ENCODE data around the gene CRISPLD2.

The CRISPLD2 gene

DNA sequence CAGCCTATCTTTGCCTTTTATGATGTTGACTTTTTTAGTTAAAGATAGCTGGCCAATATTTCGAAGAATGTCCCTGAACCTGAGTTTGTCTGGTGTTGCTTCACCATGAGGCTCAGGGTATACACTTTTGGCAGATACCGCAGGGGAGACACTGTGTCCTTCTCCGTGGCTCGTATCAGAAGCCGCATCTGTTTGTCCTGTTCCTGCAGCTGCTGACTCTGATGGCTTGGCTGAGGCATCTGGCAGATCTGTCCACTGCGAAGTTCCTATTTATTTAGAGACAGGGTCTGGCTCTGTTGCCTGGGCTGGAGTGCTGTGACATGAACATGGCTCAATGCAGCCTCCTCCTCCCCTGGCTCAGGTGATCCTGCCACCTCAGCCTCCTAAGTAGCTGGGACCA lies 93.5 kb downstream of the CRISPLD2 start:
- no peak for DNase-seq (ENCODE audit: low read depth in 2 of 2)

DNA sequence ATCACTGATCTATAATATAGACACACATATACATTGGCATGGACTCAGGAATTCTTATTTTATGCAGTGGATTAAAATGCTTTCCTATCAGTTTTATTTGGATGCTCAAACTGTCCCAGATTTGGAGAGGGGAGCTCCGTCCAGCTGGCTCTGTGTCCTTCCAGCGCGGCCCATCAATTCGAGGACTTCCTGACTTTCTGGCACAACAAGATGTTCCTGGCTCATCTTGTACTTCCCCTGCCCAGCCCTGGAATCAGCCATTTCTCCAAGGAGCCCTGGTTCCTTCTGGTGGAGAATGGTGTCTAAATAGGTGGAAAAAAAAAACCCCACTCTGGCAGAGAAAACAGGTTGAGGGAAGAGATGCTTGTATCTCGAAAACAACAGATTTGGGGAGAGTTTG lies 94.5 kb downstream of the CRISPLD2 start:
- DNase-seq (ENCODE audit: low read depth in 2 of 2), result no peak

DNA sequence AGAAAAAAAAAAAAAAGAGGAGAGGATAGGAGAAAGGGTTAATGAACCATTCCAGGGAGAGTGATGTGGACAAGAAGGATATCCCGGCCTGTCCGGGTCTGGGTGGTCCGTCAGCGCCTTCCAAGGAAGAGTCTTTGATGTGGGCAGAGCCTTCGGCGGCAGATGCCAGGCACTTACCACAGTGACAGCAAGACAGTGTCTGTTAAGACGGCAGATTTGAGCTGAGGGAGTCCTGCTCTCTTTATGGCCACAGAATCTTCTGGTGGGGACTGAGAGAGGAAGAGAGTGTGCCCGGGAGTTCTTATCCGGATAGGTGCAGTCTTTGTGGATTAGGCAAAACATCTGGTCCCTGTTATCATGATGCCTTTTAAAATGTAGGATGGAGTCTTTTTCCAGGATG lies 96.4 kb downstream of the CRISPLD2 start:
- no peak for DNase-seq (ENCODE audit: low read depth in 2 of 2)

DNA sequence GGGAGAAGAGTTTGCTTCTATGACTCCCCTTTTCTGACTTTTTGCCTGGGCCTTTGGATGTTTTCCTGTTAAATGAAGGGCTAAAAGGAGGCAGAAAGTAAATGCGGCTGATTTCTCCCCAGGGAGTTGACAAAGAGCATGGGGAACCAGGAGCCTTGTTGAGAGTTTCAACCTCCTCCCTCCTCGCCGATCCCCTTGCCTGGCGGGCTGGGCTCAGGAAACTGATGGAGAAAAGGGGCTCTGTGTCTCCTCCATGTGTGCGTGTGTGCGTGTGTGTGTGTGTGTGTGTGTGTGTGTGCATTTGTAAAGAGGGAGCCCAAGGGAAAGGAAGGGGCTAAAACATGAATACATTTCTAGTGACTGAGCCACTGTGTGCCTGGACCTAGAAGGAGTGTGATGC lies 97.1 kb downstream of the CRISPLD2 start:
- no peak for DNase-seq (ENCODE audit: low read depth in 2 of 2)

DNA sequence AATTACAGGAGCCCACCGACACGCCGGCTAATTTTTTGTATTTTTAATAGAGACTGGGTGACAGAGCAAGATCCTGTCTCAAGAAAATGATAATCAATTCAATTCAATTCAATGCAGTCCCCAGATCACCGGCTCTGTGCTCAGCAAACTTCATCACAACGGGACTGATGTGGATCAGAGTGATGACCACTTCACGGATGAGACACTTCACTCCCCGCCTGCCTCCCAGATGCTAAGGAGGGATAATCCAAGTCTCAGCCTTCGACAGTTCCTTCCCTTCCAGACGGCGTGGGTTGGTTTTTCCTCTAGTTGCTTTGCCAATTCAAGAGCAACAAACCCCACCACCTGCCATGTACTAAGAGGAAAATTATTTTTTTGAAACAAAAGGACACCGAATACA lies 97.7 kb downstream of the CRISPLD2 start:
- no peak for DNase-seq (ENCODE audit: low read depth in 2 of 2)

DNA sequence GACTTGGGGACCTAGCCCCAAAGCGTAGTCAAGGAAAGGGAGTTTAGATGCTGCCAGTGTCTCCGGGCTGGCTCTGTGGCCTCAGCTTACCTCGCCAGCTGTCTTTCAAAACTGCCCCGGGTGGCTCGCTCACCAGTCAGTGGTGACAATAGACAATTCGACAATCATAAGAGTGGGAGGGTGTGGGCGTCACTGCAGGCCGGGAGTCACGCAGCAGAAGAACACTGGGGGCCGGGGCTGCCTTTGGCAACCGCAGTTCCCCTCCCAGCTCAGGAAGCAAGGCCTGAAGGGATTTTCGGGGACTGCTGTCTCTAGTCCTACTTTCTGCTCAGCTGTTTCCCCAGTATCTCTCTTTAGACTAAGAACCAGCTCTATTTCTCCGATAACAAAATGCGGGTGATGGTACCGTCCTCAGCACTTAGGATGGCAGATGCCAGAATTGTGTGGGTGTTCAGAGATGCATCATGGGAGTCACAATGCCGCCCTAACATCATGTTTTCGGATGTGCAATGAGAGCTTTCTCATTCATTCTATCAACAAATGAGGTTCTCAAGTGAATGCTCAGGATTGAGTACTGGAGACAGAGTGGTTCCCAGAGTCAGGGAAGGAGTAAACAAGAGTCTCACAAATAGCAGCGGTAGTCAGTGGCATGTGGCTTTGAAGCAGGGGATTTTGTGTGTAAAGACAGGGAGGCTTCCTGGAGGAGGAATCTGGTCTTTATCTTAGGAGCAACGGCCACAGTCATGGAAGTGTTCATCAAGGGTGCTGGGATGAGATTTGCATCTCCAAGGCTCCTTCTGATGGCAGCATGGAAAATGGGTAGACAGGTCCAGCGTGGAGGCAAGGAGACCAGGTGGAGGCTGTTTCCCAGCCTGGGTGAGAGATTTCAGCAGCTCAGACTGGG lies 98.5 kb downstream of the CRISPLD2 start:
- DNase-seq (ENCODE audit: low read depth in 2 of 2), result no peak

DNA sequence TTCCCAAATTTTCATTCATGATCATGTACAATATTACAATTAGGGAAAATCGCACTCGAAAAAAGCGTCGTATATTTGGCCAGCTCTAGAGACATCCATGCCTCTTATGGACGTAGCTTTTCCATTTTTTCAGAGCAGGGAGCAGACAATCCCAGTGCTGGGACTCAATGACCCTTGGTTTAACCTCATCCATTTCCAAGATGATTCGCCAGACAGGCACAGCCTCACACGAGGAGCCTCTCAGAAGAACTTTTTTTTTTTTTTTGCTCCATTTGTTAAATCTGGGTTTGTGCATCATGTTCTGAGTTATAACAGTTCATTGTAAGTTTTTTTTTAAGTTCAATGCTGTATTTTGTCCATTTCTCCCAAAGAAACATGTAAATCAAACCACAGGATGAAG lies 99.5 kb downstream of the CRISPLD2 start:
- no peak for DNase-seq (ENCODE audit: low read depth in 2 of 2)

DNA sequence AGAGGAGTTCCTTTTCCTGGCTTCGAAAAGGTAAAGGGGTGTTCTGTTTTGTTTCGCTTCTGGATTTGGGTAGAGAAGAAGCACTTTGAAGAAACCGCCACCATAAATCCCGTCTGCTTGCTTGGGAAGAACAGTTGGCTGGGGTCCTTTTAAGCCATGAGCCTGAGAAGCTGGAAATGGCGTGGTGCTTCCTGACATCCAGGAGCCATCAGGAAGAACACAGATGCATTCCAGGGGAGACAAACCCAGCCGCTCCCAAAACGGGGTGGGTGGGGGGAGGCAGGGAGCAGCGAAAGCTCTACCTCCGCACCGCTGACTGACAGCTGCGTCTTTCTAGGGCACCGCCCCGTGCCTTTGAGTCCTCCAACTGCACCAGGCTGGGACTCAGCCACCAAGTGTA lies 99.9 kb downstream of the CRISPLD2 start:
- DNase-seq (ENCODE audit: low read depth in 2 of 2), result no peak

DNA sequence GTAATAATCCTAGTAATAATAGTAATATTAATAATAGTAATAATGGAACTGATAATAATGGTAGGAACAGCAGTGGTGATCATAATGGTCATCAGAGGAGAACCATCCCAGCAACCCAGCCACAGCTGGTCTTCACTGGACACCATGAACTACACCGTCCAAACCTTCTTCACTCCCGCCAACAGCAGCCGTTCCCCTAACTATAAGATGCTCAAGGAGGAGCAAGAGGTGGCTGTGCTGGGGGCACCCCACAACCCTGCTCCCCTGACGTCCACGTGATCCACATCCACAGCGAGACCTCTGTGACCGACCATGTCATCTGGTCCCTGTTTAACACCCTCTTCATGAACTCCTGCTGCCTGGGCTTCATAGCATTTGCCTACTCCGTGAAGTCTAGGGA lies 100.5 kb downstream of the CRISPLD2 start:
- DNase-seq (ENCODE audit: low read depth in 2 of 2), result no peak

DNA sequence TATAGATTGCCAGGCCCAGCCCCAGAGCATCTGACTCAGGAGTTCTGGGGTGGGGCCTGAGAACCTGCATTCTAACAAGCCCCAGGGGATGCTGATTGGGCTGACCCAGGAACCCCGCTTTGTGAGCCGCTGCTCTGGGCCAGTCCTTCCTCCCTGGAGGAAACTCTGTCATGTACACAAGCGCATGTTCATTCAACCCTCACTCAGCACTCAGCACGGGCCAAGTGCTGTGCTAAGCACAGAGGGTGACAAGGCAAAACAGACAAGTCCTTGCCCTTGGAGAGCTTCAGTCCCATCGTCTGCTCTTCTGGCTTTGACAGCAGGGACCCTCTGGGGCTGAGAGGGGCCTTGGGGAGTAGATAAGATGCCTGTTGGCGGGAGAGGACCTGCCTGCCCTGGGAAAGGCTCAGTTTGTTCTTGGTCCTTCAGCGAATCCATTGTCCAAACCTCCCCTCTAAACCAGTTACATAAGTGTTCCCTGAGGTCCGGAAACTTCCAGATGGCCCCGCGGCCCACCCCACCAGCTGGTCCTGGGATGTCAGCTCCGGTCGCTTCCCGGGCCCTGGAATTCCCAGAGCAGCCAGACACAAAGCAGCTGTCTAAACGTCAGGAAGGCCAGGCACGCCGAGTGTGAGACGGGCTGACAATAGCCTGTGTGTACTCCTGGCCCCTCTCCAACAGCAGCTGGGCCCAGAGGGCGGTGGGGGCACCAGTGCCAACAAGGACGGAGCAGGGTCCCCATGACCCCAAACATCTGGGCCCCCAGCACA lies 102.8 kb downstream of the CRISPLD2 start:
- DNase-seq (ENCODE audit: low read depth in 2 of 2), result no peak

DNA sequence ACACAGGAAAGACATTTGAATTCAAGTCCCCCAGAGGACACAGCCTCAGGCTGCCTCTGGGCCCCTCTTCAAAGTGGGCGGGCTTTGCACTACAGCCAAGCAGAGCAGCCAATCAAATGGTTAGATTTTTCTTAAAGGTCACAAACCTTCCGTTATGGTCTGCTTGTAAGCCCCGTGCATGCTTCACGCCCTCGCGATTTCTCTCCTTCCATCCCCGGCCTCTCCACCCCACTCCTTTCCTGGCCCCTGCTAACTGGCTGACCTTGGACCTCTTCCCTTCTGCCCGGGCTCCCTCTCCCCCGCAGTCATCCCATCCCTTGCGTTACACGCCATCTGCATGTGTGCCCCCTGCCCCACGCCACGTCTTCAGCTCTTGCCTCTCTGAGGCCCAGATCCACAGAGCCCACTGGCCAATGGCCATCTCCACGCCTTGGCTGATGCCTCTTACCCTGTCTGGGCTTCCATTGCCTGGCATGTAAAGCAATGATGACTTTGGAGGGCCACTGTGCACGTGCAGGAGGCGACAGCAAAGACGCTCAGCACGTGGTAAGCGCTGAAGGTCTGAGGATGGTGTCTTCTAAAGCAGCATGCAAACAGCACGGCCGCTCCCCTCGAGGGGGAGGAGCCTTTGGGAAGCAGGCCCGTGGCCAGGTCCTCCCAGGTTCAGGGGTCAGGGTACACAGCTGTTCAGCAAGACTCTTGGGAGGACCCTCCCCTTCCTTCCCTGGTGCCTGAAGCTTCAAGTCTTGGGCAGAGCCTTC lies 104.7 kb downstream of the CRISPLD2 start:
- no peak for DNase-seq (ENCODE audit: low read depth in 2 of 2)

DNA sequence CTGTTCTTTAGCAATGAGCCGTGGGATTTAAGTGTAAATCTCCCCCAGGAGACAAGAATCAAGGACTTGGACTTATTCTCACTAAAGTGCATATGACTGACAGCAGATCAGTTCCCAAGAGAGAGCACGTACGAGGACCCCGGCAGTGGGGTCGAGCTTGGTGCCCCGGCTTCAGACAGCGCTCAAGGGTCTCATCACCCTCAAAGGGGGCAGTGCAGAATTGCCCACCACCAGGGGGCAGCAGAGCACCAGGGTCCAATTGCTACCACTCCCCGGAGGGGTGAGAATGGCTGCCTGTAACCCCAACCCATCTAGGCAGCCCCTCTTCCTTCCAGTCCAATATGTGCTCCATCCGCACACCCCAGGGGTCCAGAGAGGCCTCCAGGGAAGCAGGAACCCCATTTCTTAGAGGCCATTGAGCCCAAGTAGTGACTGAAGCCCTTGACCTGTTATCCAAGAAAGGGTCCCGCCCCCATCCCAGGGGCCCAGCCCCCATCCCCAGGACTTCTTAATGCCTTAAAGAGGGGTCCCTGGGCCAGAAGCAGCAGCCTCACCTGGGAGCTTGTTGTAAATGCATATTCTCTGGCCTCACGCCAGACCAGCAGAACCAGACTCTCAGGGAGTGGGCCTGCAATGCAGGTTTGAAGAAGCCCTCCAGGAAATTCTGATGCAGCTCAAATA lies 105.4 kb downstream of the CRISPLD2 start:
- DNase-seq (ENCODE audit: low read depth in 2 of 2), result peak; percentile 34 to 35

DNA sequence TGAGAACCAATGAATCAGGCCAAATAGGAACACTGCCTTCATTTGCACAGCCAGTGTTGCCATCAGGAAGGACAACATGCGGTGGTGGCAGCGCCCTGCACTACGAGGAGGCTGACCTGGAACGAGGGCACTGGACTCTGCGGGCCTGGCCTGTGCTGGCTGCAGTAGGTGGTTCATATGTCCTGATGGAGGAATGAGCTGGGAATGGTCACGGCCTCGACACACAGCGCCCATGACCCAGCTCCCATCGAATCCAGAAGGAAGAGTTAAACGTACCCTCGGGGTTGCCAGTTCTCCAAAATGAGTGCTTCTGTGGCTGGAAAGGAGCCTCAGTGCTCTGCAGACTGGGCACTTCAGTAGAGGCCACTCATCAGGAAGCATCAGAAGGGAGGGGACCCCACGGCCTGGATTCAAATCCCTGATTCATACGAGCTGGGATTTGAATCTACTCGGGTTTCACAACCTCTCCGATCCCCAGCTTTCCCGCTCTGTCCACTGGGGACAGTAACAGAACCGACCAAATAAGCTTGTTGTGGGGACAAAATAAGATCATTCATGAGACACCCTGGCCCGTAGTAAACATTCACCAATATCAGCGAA lies 106.1 kb downstream of the CRISPLD2 start:
- DNase-seq (ENCODE audit: low read depth in 2 of 2), result no peak

DNA sequence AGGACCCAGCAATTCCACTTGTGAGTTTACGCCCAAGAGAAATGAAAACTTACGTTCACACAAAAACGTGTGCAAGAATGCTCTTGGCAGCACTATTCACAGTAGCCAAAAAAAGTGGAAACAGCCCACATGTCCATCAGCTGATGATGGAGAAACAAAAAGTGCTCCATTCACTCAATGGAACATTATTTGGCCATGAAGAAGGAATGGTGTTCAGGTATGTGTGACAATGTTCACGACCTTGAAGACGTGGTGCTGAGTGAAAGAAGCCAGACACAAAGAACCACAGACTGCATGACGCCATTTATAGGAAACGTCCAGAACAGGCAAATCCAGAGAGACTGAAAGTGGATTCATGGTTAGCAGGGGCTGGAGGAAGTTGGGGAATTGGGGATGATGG lies 106.7 kb downstream of the CRISPLD2 start:
- DNase-seq (ENCODE audit: low read depth in 2 of 2), result no peak

DNA sequence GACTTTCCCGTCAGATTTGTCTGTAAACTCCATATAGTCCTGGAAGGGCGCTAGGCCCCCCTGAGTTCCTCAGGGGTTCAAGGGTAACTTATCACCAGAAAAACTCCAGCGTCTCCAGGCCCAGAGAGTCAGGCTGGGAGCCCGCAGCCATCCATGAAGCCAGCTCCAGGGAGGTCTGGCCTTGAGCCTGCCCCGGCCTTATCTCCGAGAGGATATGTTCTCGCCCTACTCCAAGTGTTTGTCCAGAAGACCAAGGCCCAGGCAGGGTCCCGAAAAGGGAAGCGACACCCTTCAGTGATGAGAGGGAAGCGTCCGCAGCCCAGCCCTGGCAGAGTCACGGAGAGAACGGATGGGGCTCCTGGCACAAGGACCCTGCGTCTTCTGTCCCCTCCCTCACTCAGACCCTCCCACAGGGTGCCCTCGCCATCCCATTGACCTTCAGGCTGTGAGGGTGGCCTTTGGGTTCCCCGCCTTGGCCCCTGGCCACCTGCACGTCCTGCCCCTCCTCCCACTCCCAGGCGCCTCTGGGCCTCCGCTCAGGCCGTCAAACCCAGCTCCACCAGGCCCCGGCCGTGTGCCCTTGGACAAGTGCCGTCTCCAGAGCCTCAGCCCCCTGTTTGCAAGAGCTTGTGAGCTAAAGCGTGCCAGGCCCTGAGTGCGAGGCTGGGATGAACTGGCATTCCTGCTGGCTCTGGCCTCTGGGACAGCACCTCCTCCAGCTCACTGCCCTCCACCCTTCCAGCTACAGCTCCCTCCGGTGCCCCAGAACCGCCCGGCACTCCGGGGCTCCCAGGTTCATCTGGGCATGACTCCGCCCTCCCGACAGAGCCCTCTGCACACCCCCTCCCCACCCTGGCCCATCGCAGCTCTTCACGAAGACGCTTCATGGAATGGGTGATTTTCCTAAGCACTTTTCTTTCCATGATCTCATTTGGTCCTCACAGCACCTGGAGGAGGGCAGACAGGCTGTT lies 108.1 kb downstream of the CRISPLD2 start:
- DNase-seq (ENCODE audit: low read depth in 2 of 2), result no peak

DNA sequence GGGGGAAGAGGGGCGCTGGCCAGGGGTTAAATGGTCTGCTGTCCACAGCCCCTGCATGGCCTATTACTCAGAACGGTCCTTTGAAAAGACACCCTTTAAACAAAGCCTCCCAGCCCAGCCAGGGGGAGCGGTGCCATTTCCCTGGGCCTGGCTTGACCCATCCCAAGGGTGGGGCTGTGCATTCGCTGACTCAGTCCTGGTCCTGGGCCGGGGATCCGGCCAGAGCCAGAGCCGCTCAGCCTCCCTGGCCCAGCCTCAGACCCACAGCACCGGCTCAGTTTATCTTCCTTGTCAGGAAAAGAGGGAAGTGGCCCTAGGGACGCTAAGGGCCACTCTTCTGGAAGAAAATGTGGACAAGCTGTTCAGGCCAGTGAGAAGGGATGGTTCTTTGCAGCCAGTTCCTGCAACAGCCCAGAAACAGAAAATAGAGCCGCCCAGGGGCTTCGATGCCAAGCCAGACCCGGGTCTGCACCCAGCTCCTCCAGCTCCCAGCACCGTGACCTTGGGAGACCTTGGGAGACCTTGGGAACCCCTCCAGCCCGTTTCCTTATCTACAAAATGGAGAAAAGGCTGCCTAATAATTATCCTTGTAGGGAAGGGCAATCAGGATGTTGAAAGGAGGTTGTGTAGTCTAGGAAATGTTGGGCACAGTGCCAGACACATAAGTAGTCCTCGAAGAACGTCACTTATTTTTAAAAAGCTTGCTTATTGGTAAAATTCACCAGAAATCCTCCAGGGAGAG lies 109.1 kb downstream of the CRISPLD2 start:
- no peak for DNase-seq (ENCODE audit: low read depth in 2 of 2)

DNA sequence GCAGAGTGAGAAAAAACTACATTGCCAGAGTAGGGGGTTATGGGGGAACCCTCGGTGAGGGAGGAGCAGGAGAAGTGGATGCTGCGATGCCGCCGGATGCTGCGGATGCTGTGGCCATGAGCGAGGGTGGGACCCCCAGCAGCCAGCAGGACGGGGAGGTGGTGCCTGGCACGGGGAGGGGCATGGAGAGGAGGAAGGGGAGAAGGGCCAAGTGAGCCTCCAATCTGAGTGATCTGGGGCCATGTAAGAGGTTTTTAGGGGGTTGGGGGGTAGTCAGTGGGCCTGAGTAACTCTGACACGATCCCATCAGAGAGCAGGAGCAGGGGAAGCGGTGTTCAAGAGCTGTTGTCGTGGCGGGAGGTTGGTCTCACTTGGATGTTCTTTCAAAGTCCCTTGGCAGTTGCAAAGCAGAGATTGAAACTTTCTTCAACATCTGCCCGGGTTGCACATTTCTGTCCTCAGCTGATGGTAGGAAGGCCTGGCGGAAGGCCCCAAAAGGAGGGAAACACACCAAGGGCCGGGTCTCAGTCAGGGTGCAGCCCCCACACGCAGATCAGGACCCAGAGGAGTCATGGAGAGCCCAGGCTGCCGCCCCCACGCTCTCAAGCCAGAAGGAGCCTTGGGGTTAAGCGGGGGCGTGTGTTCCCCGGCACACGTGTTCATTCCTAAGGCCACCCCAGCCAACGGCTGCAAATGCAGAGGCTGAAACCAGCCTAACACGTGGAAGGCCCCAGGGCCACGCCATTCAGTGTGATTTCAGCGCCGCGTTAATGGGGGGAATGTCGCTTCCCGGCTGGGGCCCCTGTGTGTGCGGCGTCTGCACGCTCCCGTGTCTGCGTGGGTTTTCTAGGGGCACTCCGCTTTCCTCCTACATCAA lies 109.9 kb downstream of the CRISPLD2 start:
- DNase-seq (ENCODE audit: low read depth in 2 of 2), result no peak

DNA sequence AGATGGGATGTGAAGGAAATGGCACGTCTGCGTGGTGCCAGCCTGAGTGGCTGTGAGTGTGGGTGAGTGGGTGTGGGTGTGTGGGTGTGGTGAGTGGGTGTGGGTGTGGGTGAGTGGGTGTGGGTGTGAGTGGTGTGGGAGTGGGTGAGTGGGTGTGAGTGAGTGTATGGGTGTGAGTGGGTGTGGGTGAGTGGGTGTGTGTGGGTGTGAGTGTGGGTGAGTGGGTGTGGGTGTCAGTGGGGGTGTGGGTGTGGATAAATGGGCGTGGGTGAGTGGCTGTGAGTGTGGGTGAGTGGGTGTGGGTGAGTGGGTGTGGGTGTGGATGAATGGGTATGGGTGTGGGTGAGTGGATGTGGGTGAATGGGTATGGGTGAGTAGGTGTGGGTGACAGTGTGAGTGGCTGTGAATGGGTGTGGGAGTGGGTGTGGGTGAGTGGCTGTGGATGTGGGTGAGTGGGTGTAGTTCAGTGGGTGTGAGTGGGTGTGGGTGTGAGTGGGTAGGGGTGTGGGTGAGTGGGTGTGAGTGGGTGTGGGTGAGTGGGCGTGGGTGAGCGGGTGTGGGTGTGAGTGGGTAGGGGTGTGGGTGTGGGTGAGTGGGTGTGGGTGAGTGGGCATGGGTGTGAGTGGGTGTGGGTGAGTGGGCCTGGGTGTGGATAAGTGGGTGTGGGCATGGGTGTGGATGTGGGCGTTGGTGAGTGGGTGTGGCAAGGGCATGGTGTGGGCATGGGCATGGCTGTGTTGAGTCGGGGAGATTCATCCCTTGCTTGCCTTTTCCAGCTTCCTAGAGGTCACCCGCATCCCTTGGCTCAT lies 110.7 kb downstream of the CRISPLD2 start:
- DNase-seq (ENCODE audit: low read depth in 2 of 2), result no peak

Measured in stimulated activated CD8-positive, alpha-beta memory T cell treated with anti-CD3 and anti-CD28 coated beads, Interleukin-7, amount 100 ng/mL, for 4 hours (primary cell).